Hepatocyte (in vitro differentiated cells): Measurements from ENCODE around the gene NECAB3.

Experiments used
- EZH2 ChIP-seq: fragments of 200-600 bp; sonication (generic); IDR thresholded peaks from 2 replicates; pipeline ENCODE4 v1.6.1; 2016; ENCODE audit warnings: antibody characterized with exemption, mild to moderate bottlenecking, borderline replicate concordance
- EZH2phosphoT487 ChIP-seq: fragments of 200-600 bp; sonication (generic); IDR thresholded peaks from one replicate; pipeline ENCODE4 v1.6.1; 2018; ENCODE audit warnings: antibody characterized with exemption, mild to moderate bottlenecking, low read depth, moderate library complexity; ENCODE audit not compliant: unreplicated experiment, severe bottlenecking
- TF ChIP-seq, protein P1 (sequence below): fragments of 200-600 bp; sonication (generic); IDR thresholded peaks from 2 replicates; pipeline ENCODE4 v1.5.1; 2016; ENCODE audit warnings: antibody characterized with exemption, mild to moderate bottlenecking; ENCODE audit not compliant: poor library complexity

GRCh38 chr20:33636776-33637175 is 37.5 kb downstream of the NECAB3 start:
- TF ChIP-seq, protein P1, sequence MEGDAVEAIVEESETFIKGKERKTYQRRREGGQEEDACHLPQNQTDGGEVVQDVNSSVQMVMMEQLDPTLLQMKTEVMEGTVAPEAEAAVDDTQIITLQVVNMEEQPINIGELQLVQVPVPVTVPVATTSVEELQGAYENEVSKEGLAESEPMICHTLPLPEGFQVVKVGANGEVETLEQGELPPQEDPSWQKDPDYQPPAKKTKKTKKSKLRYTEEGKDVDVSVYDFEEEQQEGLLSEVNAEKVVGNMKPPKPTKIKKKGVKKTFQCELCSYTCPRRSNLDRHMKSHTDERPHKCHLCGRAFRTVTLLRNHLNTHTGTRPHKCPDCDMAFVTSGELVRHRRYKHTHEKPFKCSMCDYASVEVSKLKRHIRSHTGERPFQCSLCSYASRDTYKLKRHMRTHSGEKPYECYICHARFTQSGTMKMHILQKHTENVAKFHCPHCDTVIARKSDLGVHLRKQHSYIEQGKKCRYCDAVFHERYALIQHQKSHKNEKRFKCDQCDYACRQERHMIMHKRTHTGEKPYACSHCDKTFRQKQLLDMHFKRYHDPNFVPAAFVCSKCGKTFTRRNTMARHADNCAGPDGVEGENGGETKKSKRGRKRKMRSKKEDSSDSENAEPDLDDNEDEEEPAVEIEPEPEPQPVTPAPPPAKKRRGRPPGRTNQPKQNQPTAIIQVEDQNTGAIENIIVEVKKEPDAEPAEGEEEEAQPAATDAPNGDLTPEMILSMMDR, result no peak
- TF ChIP-seq EZH2phosphoT487 (no peak), EZH2 (no peak)
